Esophagus muscularis mucosa (tissue), 4 donors: ENCODE measurements around the gene UCN2. TPM values are rescaled to one million over a fixed set of nuclear protein-coding genes. Genes with fewer than 3 reads are reported as not detected.

Experiments used
- DNase-seq: peaks from one replicate; pipeline ENCODE4 v3.0.0-alpha.2; 2017; ENCODE audit errors: extremely low spot score
- H3K27ac ChIP-seq, 4 donors: fragments of 200-600 bp; sonication (generic); replicated peaks in 1 of 4; 1 replicate in 3 of 4; 2 replicates in 1 of 4; pipeline ENCODE4 v1.5.1; 2016 to 2019; ENCODE audit warnings: mild to moderate bottlenecking in 1 of 4
- H3K27me3 ChIP-seq, 4 donors: fragments of 200-600 bp; sonication (generic); one replicate each; pipeline versions ENCODE4 v1.5.1 to v1.6.0; 2016 to 2019
- H3K36me3 ChIP-seq, 4 donors: fragments of 200-600 bp; sonication (generic); one replicate each; pipeline ENCODE4 v1.5.1; 2016 to 2019
- H3K4me1 ChIP-seq, 4 donors: fragments of 200-600 bp; sonication (generic); one replicate each; pipeline ENCODE4 v1.5.1; 2016 to 2019
- H3K4me3 ChIP-seq, 4 donors: fragments of 200-600 bp; sonication (generic); 1 replicate in 2 of 4; 2 replicates in 2 of 4; pipeline ENCODE4 v1.5.1; 2016 to 2019; ENCODE audit warnings: mild to moderate bottlenecking in 4 of 4, moderate library complexity in 1 of 4
- H3K9me3 ChIP-seq, 4 donors: fragments of 200-600 bp; sonication (generic); 1 replicate in 3 of 4; 2 replicates in 1 of 4; pipeline ENCODE4 v1.5.1; 2016 to 2019
- CTCF ChIP-seq, 3 experiments: fragments of 200-600 bp in 2 of 3; fragments of 450-650 bp in 1 of 3; sonication (generic) in 2 of 3; IDR thresholded peaks; one replicate each; pipeline ENCODE4 v1.5.1; 2017 to 2019; ENCODE audit warnings: antibody characterized with exemption in 3 of 3, mild to moderate bottlenecking in 2 of 3, moderate library complexity in 1 of 3
- EP300 ChIP-seq: sonication (generic); formaldehyde crosslinking; IDR thresholded peaks from one replicate; pipeline ENCODE4 v1.6.1; 2017; ENCODE audit warnings: antibody characterized with exemption
- POLR2A ChIP-seq: fragments of 450-650 bp; IDR thresholded peaks from one replicate; pipeline ENCODE4 v1.6.1; 2017; ENCODE audit warnings: antibody characterized with exemption, moderate library complexity, mild to moderate bottlenecking, low read depth
- POLR2AphosphoS5 ChIP-seq, 2 donors: sonication (generic); formaldehyde crosslinking; IDR thresholded peaks; one replicate each; pipeline ENCODE4 v1.6.1; 2017; ENCODE audit warnings: antibody characterized with exemption in 2 of 2
- WGBS: methylation state at CpG from one replicate; pipeline ENCODE4 v1.1.5; 2018; 5-methylcytosine and 5-hydroxymethylcytosine counted together
- intact Hi-C: fragments of 100-400 bp; cut with DNase I; formaldehyde crosslinking; loops from one replicate; pipeline ENCODE4 v1.15.1; 2023
- total RNA-seq, 4 donors: library from RNA; depleted of rRNA; stranded (reverse); fragments of >200 nt; gene quantifications; one replicate each; pipeline versions ENCODE4 v1.1.0 to v1.2.1, GENCODE V29; 2016

The UCN2 gene
- total RNA-seq, 4 donors from 2014 or later, result not detected

GRCh38 chr3:48585411-48585810, 21.8 kb upstream of the UCN2 start:
- Histone ChIP-seq H3K27ac (no peak overlapping the region), H3K4me3 (no peak overlapping the region), H3K4me1 (no peaks in the 10 kb centered on the region), H3K9me3 (no peaks in the 10 kb centered on the region), H3K36me3 (peaks cover 0 to 45% (median 2%) of the 10 kb centered on the region in 4 donors), H3K27me3 (peaks cover 0 to 8% (median 0%) of the 10 kb centered on the region in 4 donors)
- TF ChIP-seq EP300 (no peak), POLR2AphosphoS5 (IDR thresholded peaks at IDR 0.05) (no peak), POLR2A (no peak), CTCF (IDR thresholded peaks at IDR 0.05) (no peak)
- intact Hi-C loops, result no loop called here
- WGBS, result 84% methylated on average over 8 of the region's 8 CpGs
- DNase-seq, result no peak

GRCh38 chr3:48584836-48585235, 21.3 kb upstream of the UCN2 start:
- WGBS, result 100% methylated on average over 3 of the region's 9 CpGs
- Histone ChIP-seq H3K9me3 (no peaks in the 10 kb centered on the region), H3K36me3 (peaks cover 0 to 46% (median 2%) of the 10 kb centered on the region in 4 donors), H3K27me3 (peaks cover 0 to 8% (median 0%) of the 10 kb centered on the region in 4 donors), H3K4me3 (no peak overlapping the region), H3K27ac (no peak overlapping the region), H3K4me1 (no peaks in the 10 kb centered on the region)
- TF ChIP-seq POLR2A (no peak), POLR2AphosphoS5 (IDR thresholded peaks at IDR 0.05) (no peak), CTCF (IDR thresholded peaks at IDR 0.05) (no peak), EP300 (no peak)
- intact Hi-C loops, result no loop called here
- no peak for DNase-seq

DNA sequence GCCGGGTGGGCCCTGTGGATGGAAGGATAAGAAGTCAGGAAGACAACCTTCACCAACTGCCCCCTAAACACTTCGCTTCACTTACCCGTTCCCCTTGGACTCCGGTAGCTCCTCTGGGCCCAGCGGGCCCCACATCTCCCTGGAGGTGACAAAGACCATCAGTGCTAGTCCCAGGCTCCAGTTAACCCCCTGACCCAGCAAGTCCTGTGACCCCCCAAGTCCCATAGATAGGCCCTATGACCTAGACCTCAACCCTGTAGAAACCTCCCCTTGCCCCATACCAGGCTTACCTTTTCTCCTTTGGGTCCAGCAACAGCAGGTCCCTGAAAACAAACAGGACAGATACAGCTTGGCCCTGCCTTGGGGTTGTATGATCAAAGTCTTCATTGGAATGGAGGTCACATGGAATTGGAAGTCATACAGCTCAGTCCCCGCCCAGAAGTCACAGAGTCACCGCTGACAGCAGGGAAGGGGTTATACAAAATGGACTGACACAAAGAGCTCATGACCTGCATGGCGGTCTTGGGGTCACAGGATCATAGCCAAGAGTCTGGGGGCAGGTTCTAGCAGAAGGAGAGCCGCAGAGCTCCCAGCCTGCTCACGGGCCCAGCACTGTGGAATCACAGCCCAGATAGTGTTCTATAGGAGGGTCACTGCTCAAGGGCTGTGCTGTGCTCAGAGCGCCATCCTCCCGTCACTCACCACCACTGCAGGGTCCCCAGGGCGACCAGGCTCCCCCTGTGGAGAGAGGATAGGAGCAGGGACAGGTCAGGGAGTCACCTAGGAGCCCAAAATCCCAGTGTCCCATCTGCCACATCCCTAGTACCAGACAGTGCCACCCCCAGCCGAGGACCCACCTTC, 18.3 kb upstream of the UCN2 start:
- intact Hi-C loops, result no loop called here
- Histone ChIP-seq H3K27ac (no peak overlapping the region), H3K9me3 (no peaks in the 10 kb centered on the region), H3K4me3 (no peak overlapping the region), H3K27me3 (no peaks in the 10 kb centered on the region), H3K36me3 (peaks cover 0 to 50% (median 2%) of the 10 kb centered on the region in 4 donors), H3K4me1 (no peaks in the 10 kb centered on the region)
- 94% methylated on average over 9 of the region's 14 CpGs for WGBS
- DNase-seq, result no peak
- TF ChIP-seq POLR2A, result no peak

DNA sequence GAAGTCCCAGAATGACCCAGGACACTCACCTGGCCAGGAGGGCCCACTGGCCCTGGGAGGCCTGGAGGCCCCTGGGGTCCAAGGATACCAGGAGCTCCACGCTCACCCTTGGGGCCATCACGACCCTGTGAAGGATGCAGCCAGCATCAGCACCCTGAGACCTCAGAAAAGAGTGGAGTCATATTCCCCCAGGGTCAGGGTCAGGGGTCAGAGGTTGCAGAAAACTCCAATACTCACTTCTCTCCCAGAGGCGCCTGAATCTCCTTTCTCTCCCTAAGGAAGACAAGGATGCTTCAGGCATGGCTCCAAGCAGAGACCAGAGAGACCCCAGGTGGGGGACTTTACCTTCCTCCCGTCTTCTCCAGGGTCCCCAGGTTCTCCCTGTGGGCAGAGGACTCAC, 13.1 kb upstream of the UCN2 start:
- no peak for DNase-seq
- Histone ChIP-seq H3K4me1 (no peaks in the 10 kb centered on the region), H3K36me3 (peaks cover 0 to 29% (median 0%) of the 10 kb centered on the region in 4 donors), H3K9me3 (no peaks in the 10 kb centered on the region), H3K27ac (no peak overlapping the region), H3K4me3 (no peak overlapping the region), H3K27me3 (no peaks in the 10 kb centered on the region)
- intact Hi-C loops, result no loop called here
- TF ChIP-seq POLR2A (no peak), EP300 (no peak), POLR2AphosphoS5 (IDR thresholded peaks at IDR 0.05) (no peak), CTCF (IDR thresholded peaks at IDR 0.05) (no peak)
- 83% methylated on average over 4 of the region's 4 CpGs for WGBS

GRCh38 chr3:48575366-48575765, 11.8 kb upstream of the UCN2 start:
- Histone ChIP-seq H3K4me3 (no peak overlapping the region), H3K27ac (no peak overlapping the region), H3K4me1 (no peaks in the 10 kb centered on the region), H3K36me3 (peaks cover 0 to 29% (median 0%) of the 10 kb centered on the region in 4 donors), H3K9me3 (no peaks in the 10 kb centered on the region), H3K27me3 (no peaks in the 10 kb centered on the region)
- intact Hi-C loops, result no loop called here
- no peak for TF ChIP-seq POLR2AphosphoS5 (IDR thresholded peaks at IDR 0.05)
- no peak for TF ChIP-seq CTCF (IDR thresholded peaks at IDR 0.05)
- TF ChIP-seq POLR2A, result no peak
- no peak for TF ChIP-seq EP300
- WGBS, result 87% methylated on average over 14 of the region's 17 CpGs
- no peak for DNase-seq
